Endodermal cell (in vitro differentiated cells): ENCODE results near the gene MED13L. TPM values are rescaled to one million over a fixed set of nuclear protein-coding genes. Genes with fewer than 3 reads are reported as not detected.
"Not testable (repeated sequence)": the region's sequence is repeated elsewhere in the genome, so short reads cannot be mapped to it uniquely, and the experiment has no call there.

ENCODE experiments used
- DNase-seq: peaks from one replicate; pipeline ENCODE4 v3.0.0-alpha.2; 2017
- H3K27ac ChIP-seq: 2 replicates; pipeline ENCODE4 v1.5.1; 2013; ENCODE audit warnings: mild to moderate bottlenecking, low read depth, low read length, moderate library complexity
- H3K27me3 ChIP-seq: 2 replicates; pipeline ENCODE4 v1.6.1; 2013; ENCODE audit warnings: mild to moderate bottlenecking, low read length, moderate library complexity; ENCODE audit not compliant: insufficient read depth, control insufficient read depth, poor library complexity, severe bottlenecking
- H3K36me3 ChIP-seq: 2 replicates; pipeline ENCODE4 v1.7.0; 2013; ENCODE audit warnings: mild to moderate bottlenecking, low read length, moderate library complexity; ENCODE audit not compliant: control insufficient read depth, insufficient read depth
- H3K4me1 ChIP-seq: one replicate; pipeline ENCODE4 v1.7.0; 2013; ENCODE audit warnings: low read length; ENCODE audit not compliant: control insufficient read depth, insufficient read depth
- H3K4me3 ChIP-seq: 2 replicates; pipeline ENCODE4 v1.5.1; 2013; ENCODE audit warnings: mild to moderate bottlenecking, low read length, moderate library complexity
- H3K9ac ChIP-seq: 2 replicates; pipeline ENCODE4 v1.6.1; 2013; ENCODE audit warnings: mild to moderate bottlenecking, low read length, moderate library complexity; ENCODE audit not compliant: poor library complexity, severe bottlenecking; ENCODE audit errors: extremely low read depth
- H3K9me3 ChIP-seq: 2 replicates; pipeline ENCODE4 v1.6.1; 2013; ENCODE audit warnings: mild to moderate bottlenecking, low read length, moderate library complexity; ENCODE audit not compliant: control insufficient read depth
- H3K27ac Mint-ChIP-seq: 2 replicates; pipeline ENCODE4 v1.8.0; 2020; ENCODE audit warnings: mixed read lengths
- H3K27me3 Mint-ChIP-seq: 2 replicates; pipeline ENCODE4 v1.8.0; 2021; ENCODE audit warnings: mild to moderate bottlenecking, mixed read lengths; ENCODE audit not compliant: insufficient read depth
- H3K36me3 Mint-ChIP-seq: 2 replicates; pipeline ENCODE4 v1.8.0; 2020; ENCODE audit warnings: low read depth, mixed read lengths
- H3K4me1 Mint-ChIP-seq: 2 replicates; pipeline ENCODE4 v1.8.0; 2020; ENCODE audit warnings: mixed read lengths
- H3K4me3 Mint-ChIP-seq: 2 replicates; pipeline ENCODE4 v1.8.0; 2020; ENCODE audit warnings: mild to moderate bottlenecking, moderate library complexity, mixed read lengths
- H3K9me3 Mint-ChIP-seq: 2 replicates; pipeline ENCODE4 v1.8.0; 2020; ENCODE audit warnings: mild to moderate bottlenecking, mixed read lengths
- CTCF ChIP-seq: fragments of 200-600 bp; sonication (generic); conservative IDR thresholded peaks from 2 replicates; pipeline ENCODE4 v1.5.0; 2021; ENCODE audit warnings: antibody characterized with exemption, mild to moderate bottlenecking
- WGBS, 2 experiments: methylation state at CpG; one replicate each; pipeline versions ENCODE4 v1.1.5 to v1.1.7; 2013; ENCODE audit warnings: missing lambda C conversion rate in 2 of 2, mixed read lengths in 1 of 2; ENCODE audit not compliant: insufficient coverage in 1 of 2, insufficient read length in 1 of 2; 5-methylcytosine and 5-hydroxymethylcytosine counted together
- total RNA-seq, 2 donors: library from RNA; stranded (reverse); fragmentation: NEBNext Ultra II Directional in 1 of 2; extraction: Animal tissue kit (Norgen Biotek cat#: 25700) in 1 of 2; gene quantifications; 2 replicates in 1 of 2; 3 replicates in 1 of 2; pipeline ENCODE4 v1.2.1, GENCODE V29; 2021

Gene MED13L
- total RNA-seq, 2 donors from 2014 or later, result 101 to 111 TPM

GRCh38 chr12:115979351-115979750 is 298.1 kb downstream of the MED13L start:
- Mint-ChIP-seq H3K4me1 (peaks cover 6% of the 10 kb centered on the region), H3K27me3 (no peaks in the 10 kb centered on the region), H3K27ac (no peak overlapping the region), H3K9me3 (no peaks in the 10 kb centered on the region), H3K36me3 (peaks cover 49% of the 10 kb centered on the region), H3K4me3 (no peak overlapping the region)
- Histone ChIP-seq H3K9me3 (no peaks in the 10 kb centered on the region), H3K4me3 (no peak overlapping the region), H3K9ac (no peak overlapping the region), H3K36me3 (peaks cover 93% of the 10 kb centered on the region), H3K4me1 (no peaks in the 10 kb centered on the region), H3K27me3 (no peaks in the 10 kb centered on the region), H3K27ac (no peak overlapping the region)
- TF ChIP-seq CTCF, result no peak
- DNase-seq, result no peak

- not testable (repeated sequence) for H3K9ac ChIP-seq, DNase-seq, H3K27me3 ChIP-seq, H3K4me1 ChIP-seq, H3K9me3 ChIP-seq, H3K4me3 Mint-ChIP-seq, H3K27ac ChIP-seq, H3K4me1 Mint-ChIP-seq, H3K9me3 Mint-ChIP-seq, H3K4me3 ChIP-seq, H3K27me3 Mint-ChIP-seq, H3K27ac Mint-ChIP-seq
- H3K36me3 ChIP-seq, result peaks cover 92% of the 10 kb centered on the region
- 91% methylated on average over 2 of the region's 2 CpGs; no CpG with 5 or more reads in 1 of the 2 experiments for WGBS, 2 experiments
- H3K36me3 Mint-ChIP-seq, result peaks cover 49% of the 10 kb centered on the region
These were observed 300.7 kb downstream of the MED13L start for GRCh38 chr12:115976829-115977228.

GRCh38 chr12:115975411-115975810 is 302.1 kb downstream of the MED13L start:
- Histone ChIP-seq H3K4me1 (no peaks in the 10 kb centered on the region), H3K4me3 (no peak overlapping the region), H3K9ac (no peak overlapping the region), H3K27ac (no peak overlapping the region), H3K9me3 (no peaks in the 10 kb centered on the region), H3K36me3 (peaks cover 92% of the 10 kb centered on the region), H3K27me3 (no peaks in the 10 kb centered on the region)
- no peak for TF ChIP-seq CTCF
- WGBS, 2 experiments, result 92 to 100% methylated on average over 3 to 8 of the region's 9 CpGs
- Mint-ChIP-seq H3K27me3 (no peaks in the 10 kb centered on the region), H3K4me1 (peaks cover 6% of the 10 kb centered on the region), H3K36me3 (peaks cover 48% of the 10 kb centered on the region), H3K9me3 (no peaks in the 10 kb centered on the region), H3K4me3 (no peak overlapping the region), H3K27ac (no peak overlapping the region)
- DNase-seq, result no peak
